K562 (cell line): ENCODE results near the gene MYMX. TPM values are rescaled to one million over a fixed set of nuclear protein-coding genes. Genes with fewer than 3 reads are reported as not detected.

ENCODE experiments used
- CTBP1 ChIP-seq: fragments of 450-650 bp; IDR thresholded peaks from 2 replicates; pipeline ENCODE4 v1.6.1; 2016; ENCODE audit warnings: borderline replicate concordance
- ETS2 ChIP-seq: IDR thresholded peaks from 2 replicates; pipeline ENCODE4 v1.6.1; 2016; ENCODE audit warnings: borderline replicate concordance, missing genetic modification characterization, mild to moderate bottlenecking, moderate library complexity, missing compliant biosample characterization; ENCODE audit not compliant: poor library complexity, severe bottlenecking
- FOXP1 ChIP-seq: sonication (generic); formaldehyde crosslinking; IDR thresholded peaks from 2 replicates; pipeline ENCODE4 v1.8.0; 2022; ENCODE audit warnings: mild to moderate bottlenecking, missing genetic modification reagents
- HMG20B ChIP-seq: fragments of 250-450 bp; sonication (Bioruptor Pico); IDR thresholded peaks from 2 replicates; pipeline ENCODE4 v1.5.0; 2021; ENCODE audit warnings: mild to moderate bottlenecking
- L3MBTL2 ChIP-seq: fragments of 450-650 bp; IDR thresholded peaks from 2 replicates; pipeline ENCODE4 v1.6.1; 2016; ENCODE audit warnings: mild to moderate bottlenecking, moderate library complexity
- MAFF ChIP-seq: IDR thresholded peaks from 2 replicates; pipeline ENCODE4 v1.6.1; 2012; ENCODE audit warnings: low read length, improper control_type of control experiment
- MYNN ChIP-seq, 2 experiments: sonication (generic); formaldehyde crosslinking in 1 of 2; IDR thresholded peaks; 2 replicates each; pipeline versions ENCODE4 v1.5.0 to v1.6.1; 2016 to 2020; ENCODE audit warnings: antibody characterized with exemption in 1 of 2, missing genetic modification reagents in 1 of 2
- RBM17 ChIP-seq: fragments of 200-400 bp; formaldehyde crosslinking; IDR thresholded peaks from 2 replicates; pipeline ENCODE4 v1.6.1; 2017; ENCODE audit warnings: low read depth, mild to moderate bottlenecking, low read length, borderline replicate concordance
- RFX7 ChIP-seq: fragments of 250-450 bp; sonication (Bioruptor Pico); IDR thresholded peaks from 2 replicates; pipeline ENCODE4 v1.5.1; 2021; ENCODE audit warnings: mild to moderate bottlenecking
- SRSF7 ChIP-seq: fragments of 200-400 bp; formaldehyde crosslinking; optimal IDR thresholded peaks from 2 replicates; pipeline ENCODE3; 2017; ENCODE audit warnings: mild to moderate bottlenecking, low read depth, low read length
- TAF7 ChIP-seq: fragments of 450-650 bp; IDR thresholded peaks from 2 replicates; pipeline ENCODE4 v1.6.1; 2016; ENCODE audit warnings: missing genetic modification characterization, missing compliant biosample characterization
- ZNF124 ChIP-seq: sonication (generic); formaldehyde crosslinking; IDR thresholded peaks from 2 replicates; pipeline ENCODE4 v1.8.1; 2022; ENCODE audit warnings: missing genetic modification reagents
- ZNF239 ChIP-seq: fragments of 250-450 bp; sonication (Bioruptor Pico); IDR thresholded peaks from 2 replicates; pipeline ENCODE4 v1.4.0; 2020; ENCODE audit warnings: mild to moderate bottlenecking
- ZNF3 ChIP-seq: fragments of 250-450 bp; sonication (Bioruptor Pico); IDR thresholded peaks from 2 replicates; pipeline ENCODE4 v1.5.0; 2021; ENCODE audit warnings: mild to moderate bottlenecking, moderate library complexity
- ZNF384 ChIP-seq: IDR thresholded peaks from 2 replicates; pipeline ENCODE4 v1.6.1; 2012; ENCODE audit warnings: low read depth, low read length, improper control_type of control experiment
- ZNF766 ChIP-seq: fragments of 200-800 bp; sonication (Bioruptor generic); conservative IDR thresholded peaks from 2 replicates; pipeline ENCODE4 v1.6.1; 2016; ENCODE audit warnings: missing genetic modification characterization, missing compliant biosample characterization
- polyA plus RNA-seq, 8 experiments: library from polyadenylated mRNA; depleted of rRNA in 4 of 8; stranded (reverse) in 5 of 8; unstranded in 3 of 8; fragments of >200 nt; fragmentation: Nextera tagmentation in 2 of 8; fragmentation: Illumina TruSeq in 1 of 8; extraction: Ambion mirVana in 2 of 8; extraction: Trizol in 1 of 8; gene quantifications; 2 replicates each; pipeline versions ENCODE4 v1.2.1 to v1.2.3, GENCODE V29; 2011 to 2014; ENCODE audit warnings: inconsistent platforms in 1 of 8, missing spikeins in 1 of 8
- total RNA-seq, 7 experiments: library from RNA; depleted of rRNA in 6 of 7; stranded (reverse); fragments of >200 nt in 6 of 7; fragmentation: Illumina TruSeq in 2 of 7; extraction: Trizol in 2 of 7; gene quantifications; 2 replicates each; pipeline versions ENCODE4 v1.2.1 to v1.2.3, GENCODE V29; 2011 to 2021; ENCODE audit warnings: low replicate concordance in 1 of 7
- TF ChIP-seq, protein P1 (sequence below): fragments of 250-450 bp; sonication (Bioruptor Pico); IDR thresholded peaks from 2 replicates; pipeline ENCODE4 v1.5.0; 2021; ENCODE audit warnings: mild to moderate bottlenecking, moderate library complexity
- TF ChIP-seq, protein P2 (sequence below): IDR thresholded peaks from 2 replicates; pipeline ENCODE4 v1.6.1; 2011; ENCODE audit warnings: borderline replicate concordance, low read depth, mild to moderate bottlenecking, moderate library complexity, low read length; ENCODE audit not compliant: insufficient read depth, poor library complexity, severe bottlenecking
- TF ChIP-seq, protein P3 (sequence below): sonication (generic); formaldehyde crosslinking; IDR thresholded peaks from 2 replicates; pipeline ENCODE4 v1.8.0; 2023; ENCODE audit warnings: mild to moderate bottlenecking, missing genetic modification reagents

Gene MYMX
- total and polyA plus RNA-seq, 9 of the 15 experiments (the other 6 are each of a cell fraction or from before 2014, with no cell fraction given): 0.12 TPM; not detected in 8

DNA sequence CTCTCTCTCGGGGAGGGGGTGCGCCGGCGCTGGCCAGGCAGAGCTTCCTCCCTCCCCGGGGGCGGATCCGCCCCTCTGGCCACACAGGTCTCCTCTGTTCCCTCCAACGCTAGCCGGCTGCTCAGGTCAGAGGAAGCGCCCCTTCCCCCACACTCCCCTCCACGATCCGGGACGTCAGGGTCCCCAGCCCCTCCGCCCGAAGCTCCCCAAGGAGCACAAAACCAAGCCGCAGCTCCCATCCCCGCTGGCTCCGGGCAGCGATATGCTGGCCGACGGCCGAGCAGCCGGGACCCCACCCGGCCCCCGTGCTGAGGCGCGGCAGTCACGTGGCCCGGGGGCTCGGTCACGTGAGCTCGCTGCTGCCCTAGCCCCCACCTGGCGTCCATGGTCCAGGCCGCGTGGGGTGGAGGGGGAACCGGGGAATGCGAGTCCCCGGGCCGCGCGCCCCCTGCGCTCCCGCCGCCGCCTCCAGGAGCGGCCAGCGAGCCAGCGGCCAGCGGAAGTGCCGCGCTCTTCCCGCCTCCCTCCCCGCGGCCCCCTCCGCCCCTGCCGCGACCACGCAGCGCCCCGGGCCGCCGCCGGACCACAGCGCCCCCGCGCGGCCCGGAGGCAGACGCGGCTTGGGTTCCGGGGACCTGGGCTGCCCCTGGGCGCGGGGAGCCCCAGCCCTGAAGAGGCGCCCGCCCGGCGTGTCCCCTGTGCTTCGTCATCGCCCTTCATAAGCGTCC lies 40.5 kb downstream of the MYMX start, which contains the start of gene SLC35B2 (continued):
- TF ChIP-seq, protein P1, sequence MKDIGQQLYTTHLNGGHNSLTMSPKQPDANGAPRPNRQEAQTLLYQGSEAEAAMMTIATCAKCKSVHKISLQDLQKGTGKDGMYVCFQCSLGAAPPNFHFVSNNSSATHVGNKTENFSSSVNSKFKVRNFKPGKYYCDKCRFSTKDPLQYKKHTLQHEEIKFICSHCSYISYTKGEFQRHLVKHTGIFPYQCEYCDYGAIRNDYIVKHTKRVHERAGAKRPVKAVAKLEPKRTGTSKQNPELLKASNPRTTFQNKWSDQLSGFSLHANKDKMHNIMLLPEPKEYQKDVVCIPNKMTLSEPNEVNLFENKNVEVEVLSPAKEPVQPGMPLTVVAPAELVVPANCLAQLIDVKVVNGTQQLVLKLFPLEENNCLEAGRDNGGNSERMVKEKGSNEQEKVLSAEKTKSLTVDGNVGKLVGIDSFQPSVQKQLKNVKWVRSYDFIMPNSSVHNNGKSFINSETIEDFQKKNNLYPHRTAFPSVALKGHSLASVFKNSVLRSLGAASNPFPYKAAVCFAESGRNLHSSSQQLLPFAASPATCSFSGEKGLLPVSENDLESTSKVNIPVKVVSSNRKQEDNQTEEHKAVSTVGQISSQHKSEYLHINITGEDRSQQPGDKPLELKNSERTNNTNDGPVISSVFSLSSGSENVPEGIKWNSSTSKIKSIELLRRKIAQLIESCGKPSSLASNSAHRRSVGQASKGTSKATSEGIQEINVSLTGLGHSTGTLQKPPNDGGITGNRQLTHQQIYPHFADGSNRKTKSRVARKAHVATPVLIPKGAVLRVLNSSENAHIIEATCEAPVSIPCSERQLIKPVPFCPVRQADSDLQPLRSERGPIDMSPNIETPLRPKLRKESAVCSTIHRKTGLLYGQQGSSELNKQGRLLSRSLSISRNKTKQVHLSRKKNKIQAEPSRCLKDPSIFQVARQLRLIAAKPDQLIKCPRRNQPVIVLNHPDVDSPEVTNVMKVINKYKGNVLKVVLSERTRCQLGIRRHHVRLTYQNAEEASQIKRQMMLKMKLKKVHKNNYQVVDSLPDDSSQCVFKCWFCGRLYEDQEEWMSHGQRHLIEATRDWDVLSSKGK: no peak
- TF ChIP-seq ZNF384: 0 out of 2 replicates have a peak, but pooled peaks have one; percentile 14
- TF ChIP-seq FOXP1 (CRISPR knock-in tag): no peak; the same call in 1 of the 2 replicates
- no peak for TF ChIP-seq ZNF766 (CRISPR knock-in tag)
- TF ChIP-seq MYNN (IDR thresholded peaks at IDR 0.05): 0 out of 2 replicates have a peak, but pooled peaks have one; percentile 12
- no peak for TF ChIP-seq MYNN (CRISPR knock-in tag; IDR thresholded peaks at IDR 0.05)
- no peak for TF ChIP-seq MAFF
- TF ChIP-seq ZNF3 (CRISPR knock-in tag): no peak
- TF ChIP-seq, protein P2, sequence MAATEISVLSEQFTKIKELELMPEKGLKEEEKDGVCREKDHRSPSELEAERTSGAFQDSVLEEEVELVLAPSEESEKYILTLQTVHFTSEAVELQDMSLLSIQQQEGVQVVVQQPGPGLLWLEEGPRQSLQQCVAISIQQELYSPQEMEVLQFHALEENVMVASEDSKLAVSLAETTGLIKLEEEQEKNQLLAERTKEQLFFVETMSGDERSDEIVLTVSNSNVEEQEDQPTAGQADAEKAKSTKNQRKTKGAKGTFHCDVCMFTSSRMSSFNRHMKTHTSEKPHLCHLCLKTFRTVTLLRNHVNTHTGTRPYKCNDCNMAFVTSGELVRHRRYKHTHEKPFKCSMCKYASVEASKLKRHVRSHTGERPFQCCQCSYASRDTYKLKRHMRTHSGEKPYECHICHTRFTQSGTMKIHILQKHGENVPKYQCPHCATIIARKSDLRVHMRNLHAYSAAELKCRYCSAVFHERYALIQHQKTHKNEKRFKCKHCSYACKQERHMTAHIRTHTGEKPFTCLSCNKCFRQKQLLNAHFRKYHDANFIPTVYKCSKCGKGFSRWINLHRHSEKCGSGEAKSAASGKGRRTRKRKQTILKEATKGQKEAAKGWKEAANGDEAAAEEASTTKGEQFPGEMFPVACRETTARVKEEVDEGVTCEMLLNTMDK: peak; percentile 99
- no peak for TF ChIP-seq ZNF124
- TF ChIP-seq ZNF239: no peak
- no peak for TF ChIP-seq ETS2
- TF ChIP-seq RBM17: no peak
- TF ChIP-seq, protein P3, sequence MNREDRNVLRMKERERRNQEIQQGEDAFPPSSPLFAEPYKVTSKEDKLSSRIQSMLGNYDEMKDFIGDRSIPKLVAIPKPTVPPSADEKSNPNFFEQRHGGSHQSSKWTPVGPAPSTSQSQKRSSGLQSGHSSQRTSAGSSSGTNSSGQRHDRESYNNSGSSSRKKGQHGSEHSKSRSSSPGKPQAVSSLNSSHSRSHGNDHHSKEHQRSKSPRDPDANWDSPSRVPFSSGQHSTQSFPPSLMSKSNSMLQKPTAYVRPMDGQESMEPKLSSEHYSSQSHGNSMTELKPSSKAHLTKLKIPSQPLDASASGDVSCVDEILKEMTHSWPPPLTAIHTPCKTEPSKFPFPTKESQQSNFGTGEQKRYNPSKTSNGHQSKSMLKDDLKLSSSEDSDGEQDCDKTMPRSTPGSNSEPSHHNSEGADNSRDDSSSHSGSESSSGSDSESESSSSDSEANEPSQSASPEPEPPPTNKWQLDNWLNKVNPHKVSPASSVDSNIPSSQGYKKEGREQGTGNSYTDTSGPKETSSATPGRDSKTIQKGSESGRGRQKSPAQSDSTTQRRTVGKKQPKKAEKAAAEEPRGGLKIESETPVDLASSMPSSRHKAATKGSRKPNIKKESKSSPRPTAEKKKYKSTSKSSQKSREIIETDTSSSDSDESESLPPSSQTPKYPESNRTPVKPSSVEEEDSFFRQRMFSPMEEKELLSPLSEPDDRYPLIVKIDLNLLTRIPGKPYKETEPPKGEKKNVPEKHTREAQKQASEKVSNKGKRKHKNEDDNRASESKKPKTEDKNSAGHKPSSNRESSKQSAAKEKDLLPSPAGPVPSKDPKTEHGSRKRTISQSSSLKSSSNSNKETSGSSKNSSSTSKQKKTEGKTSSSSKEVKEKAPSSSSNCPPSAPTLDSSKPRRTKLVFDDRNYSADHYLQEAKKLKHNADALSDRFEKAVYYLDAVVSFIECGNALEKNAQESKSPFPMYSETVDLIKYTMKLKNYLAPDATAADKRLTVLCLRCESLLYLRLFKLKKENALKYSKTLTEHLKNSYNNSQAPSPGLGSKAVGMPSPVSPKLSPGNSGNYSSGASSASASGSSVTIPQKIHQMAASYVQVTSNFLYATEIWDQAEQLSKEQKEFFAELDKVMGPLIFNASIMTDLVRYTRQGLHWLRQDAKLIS: no peak
- peak; percentile 38; the same call in 1 of the 2 replicates for TF ChIP-seq HMG20B
- peak; percentile 80 for TF ChIP-seq L3MBTL2
- TF ChIP-seq RFX7 (CRISPR knock-in tag): no peak
- peak; percentile 60 for TF ChIP-seq CTBP1
- TF ChIP-seq SRSF7: no peak
- TF ChIP-seq TAF7 (tag): 0 out of 2 replicates have a peak, but pooled peaks have one; percentile 4
